LoVo (cell line): Measurements from ENCODE around the gene ASB6.

Experiments used
- DNase-seq: peaks from one replicate; pipeline ENCODE4 v3.0.0-alpha.2; 2016; ENCODE audit warnings: low spot score

Gene ASB6

GRCh38 chr9:129626079-129626624, 15.8 kb downstream of the ASB6 start, which contains the start of gene NTMT1:
NTMT1 (plus strand) TSS chr9:129626163; CDS start chr9:129632704, 6,541 bp downstream.
- DNase-seq, result peak; percentile 85

GRCh38 chr9:129624947-129625346, 17.0 kb downstream of the ASB6 start:
- no peak for DNase-seq

GRCh38 chr9:129624168-129624759, 17.7 kb downstream of the ASB6 start:
- DNase-seq, result peak; percentile 54

- DNase-seq, result no peak
Measured at GRCh38 chr9:129623331-129623730, 18.6 kb downstream of the ASB6 start.

GRCh38 chr9:129620669-129621295, 21.2 kb downstream of the ASB6 start, which contains the start of gene C9orf50:
C9orf50 (minus strand) TSS chr9:129621101; CDS start chr9:129620574, 527 bp downstream.
- no peak for DNase-seq

- DNase-seq, result no peak
Measured at GRCh38 chr9:129619787-129620668, 21.9 kb downstream of the ASB6 start.

GRCh38 chr9:129617167-129617566, 24.8 kb downstream of the ASB6 start:
- DNase-seq, result no peak

- DNase-seq, result no peak
Measured at GRCh38 chr9:129615407-129616285, 26.3 kb downstream of the ASB6 start.

- no peak for DNase-seq
Measured at GRCh38 chr9:129614932-129615331, 27.0 kb downstream of the ASB6 start.

- DNase-seq, result no peak
Measured at GRCh38 chr9:129613520-129614175, 28.3 kb downstream of the ASB6 start.

GRCh38 chr9:129612815-129613519, 29.0 kb downstream of the ASB6 start:
- DNase-seq, result no peak

- no peak for DNase-seq
Measured at GRCh38 chr9:129612123-129612522, 29.8 kb downstream of the ASB6 start.

GRCh38 chr9:129611307-129611800, 30.6 kb downstream of the ASB6 start:
- no peak for DNase-seq

GRCh38 chr9:129610473-129611306, 31.3 kb downstream of the ASB6 start:
- DNase-seq, result peak; percentile 70

- DNase-seq, result no peak
Measured at GRCh38 chr9:129610213-129610472, 31.8 kb downstream of the ASB6 start.

- no peak for DNase-seq
Measured at GRCh38 chr9:129609486-129610212, 32.3 kb downstream of the ASB6 start.

GRCh38 chr9:129608561-129609481, 33.1 kb downstream of the ASB6 start:
- DNase-seq, result no peak

GRCh38 chr9:129607027-129607387, 34.9 kb downstream of the ASB6 start:
- no peak for DNase-seq
